ENCODE measurements around the gene ZBTB40.

GRCh38 chr1:22410928-22411495 lies 40.6 kb upstream of the ZBTB40 start:
- TF ChIP-seq CTCF (IDR thresholded peaks at IDR 0.05; ENCODE audit: poor library complexity) (no peak), EZH2phosphoT487 (IDR thresholded peaks at IDR 0.05; ENCODE audit: low read depth, severe bottlenecking, unreplicated experiment) (no peak), EZH2 (IDR thresholded peaks at IDR 0.05; ENCODE audit: borderline replicate concordance) (no peak)

Measured in hepatocyte (in vitro differentiated cells).